Body of pancreas (tissue), 4 donors: ENCODE measurements around the gene KLHL29.

Experiments used
- CTCF ChIP-seq, 7 experiments: fragments of 450-650 bp in 4 of 7; fragments of 200-600 bp in 3 of 7; sonication (generic) in 3 of 7; IDR thresholded peaks; one replicate each; pipeline ENCODE4 v1.5.1; 2016 to 2019; ENCODE audit warnings: antibody characterized with exemption in 7 of 7
- POLR2A ChIP-seq, 3 donors: fragments of 450-650 bp; IDR thresholded peaks; one replicate each; pipeline ENCODE4 v1.6.1; 2016; ENCODE audit warnings: antibody characterized with exemption in 3 of 3, mild to moderate bottlenecking in 2 of 3

DNA sequence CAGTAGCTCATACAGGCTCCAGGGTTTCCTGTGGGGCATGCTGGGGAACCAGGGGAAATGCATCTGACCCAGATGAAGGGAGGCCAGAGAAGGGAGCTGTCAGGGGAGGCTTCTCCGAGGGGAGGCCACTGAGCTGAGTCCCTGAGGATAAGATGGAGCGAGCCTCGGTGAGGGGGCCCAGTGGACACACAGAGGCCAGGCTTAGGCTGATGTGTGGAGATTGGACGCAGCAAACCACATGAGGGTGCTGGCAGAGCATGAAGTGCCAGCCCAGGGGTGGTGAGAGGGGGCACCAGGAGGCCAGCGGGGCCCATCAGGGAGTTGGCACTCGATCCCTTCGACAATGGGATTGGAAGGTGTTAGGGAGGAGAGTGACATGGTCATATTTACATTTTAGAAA is 235.0 kb downstream of the KLHL29 start:
- TF ChIP-seq POLR2A (IDR thresholded peaks at IDR 0.05): no peak
- TF ChIP-seq CTCF (IDR thresholded peaks at IDR 0.05): no peak
